Measurements from ENCODE around the gene PAF1.

The PAF1 gene

DNA sequence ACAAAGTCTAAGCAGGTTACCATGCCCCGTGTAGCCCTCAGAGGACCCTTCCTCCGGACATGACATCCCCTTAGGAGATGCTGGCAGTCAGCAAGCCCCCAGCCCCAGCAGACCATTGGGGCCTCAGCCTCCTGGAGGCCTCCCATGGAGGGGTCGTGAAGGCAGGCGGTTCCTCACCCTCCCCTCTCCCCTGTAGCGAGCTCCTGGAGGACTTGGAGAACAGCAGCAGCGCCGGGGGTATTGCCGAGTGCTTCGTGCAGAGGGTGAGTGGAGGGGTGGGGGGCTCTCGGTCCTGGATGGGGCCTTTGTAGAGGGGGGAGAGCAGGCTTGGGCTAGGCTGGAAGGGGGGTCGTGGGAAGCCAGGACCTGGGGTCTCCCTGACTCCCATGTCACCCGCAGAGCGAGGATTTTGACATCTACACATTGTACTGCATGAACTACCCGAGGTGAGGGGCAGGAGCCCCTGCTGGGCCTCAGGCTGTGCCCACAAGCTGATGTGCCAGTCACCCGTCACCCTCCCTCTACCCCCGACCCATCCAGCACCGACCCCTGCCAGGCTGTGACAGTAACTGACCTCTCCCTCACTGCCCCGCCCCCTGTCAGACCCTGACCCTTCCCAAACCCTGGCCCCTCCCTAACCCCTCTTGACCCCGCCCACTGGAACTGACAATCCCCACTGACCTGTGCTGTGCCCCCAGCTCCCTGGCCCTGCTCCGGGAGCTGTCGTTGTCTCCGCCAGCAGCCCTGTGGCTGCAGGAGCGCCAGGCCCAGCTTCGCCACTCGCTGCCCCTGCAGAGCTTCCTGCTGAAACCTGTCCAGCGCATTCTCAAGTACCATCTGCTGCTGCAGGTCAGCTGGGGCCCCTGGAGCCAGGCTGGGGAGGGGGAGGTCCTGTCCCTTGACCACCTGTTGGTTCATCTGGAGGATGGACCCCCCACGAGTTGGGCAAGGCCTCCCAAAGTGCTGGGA lies 25.5 kb upstream of the PAF1 start:
- DNase-seq, result no peak

DNA sequence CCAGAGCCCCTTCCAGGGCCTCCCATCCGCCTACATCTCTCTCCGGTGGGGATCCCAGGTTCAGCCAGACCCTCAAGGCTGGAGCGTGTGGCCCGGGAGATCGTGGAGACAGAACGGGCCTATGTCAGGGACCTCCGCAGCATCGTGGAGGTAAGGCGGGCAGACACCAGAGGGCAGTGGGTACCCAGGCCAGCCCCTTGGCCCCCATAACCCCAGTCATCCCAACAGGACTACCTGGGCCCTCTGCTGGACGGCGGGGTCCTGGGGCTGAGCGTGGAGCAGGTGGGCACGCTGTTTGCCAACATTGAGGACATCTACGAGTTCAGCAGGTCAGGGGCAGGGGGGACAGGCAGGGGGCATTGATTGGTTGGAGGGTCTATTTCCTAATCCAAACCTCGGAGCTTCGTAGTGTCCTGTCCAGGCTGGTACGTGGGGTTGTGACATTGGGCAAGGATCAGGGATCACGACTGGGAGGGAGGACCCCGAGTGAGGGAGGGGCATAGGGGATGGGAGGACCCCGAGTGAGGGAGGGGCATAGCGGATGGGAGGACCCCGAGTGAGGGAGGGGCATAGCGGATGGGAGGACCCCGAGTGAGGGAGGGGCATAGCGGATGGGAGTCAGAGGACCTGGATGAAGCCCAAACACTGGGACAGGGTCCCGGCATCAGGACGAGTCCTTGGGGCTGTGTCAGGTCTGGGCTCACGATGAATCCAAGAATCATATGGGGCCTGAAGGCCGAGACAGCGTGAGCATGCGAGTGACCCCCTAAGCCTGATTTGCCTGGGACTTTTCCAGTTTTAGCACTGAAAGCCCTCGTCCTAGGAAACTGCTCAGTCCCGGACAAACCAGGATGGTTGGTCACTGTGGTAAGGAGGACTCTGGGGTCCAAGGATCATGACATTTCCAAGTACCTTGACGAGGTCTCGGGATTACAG lies 24.5 kb upstream of the PAF1 start:
- no peak for DNase-seq

DNA sequence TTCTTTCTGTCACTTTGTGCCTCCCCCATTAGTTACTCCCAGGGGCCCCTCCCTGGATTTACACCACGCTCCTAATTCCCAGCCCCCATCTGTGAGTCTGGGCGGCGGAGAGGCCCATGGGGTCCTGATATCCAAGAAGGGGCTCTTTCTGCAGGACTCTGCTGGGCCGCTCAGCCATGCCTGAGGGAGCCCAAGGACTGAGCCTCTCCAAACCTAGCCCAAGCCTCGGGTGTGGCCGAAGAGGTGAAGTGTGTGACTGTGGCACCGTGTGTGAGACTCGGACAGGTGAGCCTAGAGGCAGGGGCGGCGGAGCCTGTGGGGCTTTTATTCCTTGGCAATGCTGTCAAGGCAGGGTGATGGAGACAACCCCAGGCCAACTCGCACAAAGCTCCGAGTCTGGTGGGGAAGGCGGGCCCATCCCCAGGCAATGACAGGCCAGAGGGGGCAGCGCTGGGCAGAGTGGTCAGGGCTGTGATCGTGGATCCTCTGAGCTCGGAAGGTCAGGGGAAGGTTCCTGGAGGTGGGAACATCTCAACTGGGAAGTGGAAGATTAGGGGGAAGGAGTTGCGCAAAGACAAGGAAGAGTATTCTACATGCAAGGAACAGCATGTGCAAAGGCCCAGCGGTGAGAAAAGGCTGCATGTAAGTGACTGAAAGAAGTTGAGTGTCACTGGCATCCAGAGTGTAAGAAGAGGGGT lies 23.2 kb upstream of the PAF1 start:
- no peak for DNase-seq

DNA sequence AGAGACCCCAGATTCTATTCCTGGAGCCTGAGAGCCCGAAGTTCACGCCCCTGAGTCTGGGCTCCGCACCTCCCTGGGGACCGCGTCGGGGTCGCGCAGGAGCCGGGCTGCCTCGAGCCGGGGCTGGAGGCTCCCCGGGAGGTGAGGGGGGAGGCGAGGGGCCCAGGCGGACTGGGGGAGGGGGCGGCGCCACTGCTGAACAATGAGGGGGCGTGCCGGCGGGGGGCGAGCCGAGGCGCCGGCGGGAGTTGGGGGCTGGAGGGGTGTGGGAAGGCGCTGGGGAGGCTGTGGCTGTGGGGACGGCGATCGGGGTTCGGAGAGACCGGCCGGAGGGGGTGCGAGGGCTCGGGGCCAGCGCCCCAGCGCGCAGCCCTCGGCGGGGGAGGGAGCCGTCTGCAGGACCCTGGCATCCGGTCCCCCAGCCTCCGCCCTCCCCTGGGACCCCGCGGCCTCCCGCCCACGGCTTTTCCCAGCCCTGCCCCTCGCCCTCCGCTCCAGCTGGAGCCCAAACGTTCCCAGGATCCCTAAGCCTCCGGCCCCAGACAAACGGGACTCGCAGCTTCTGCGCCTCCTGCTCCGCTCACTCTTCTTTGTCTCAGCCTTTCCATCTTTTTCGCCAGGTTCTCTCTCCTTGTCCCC lies 22.5 kb upstream of the PAF1 start:
- DNase-seq, result no peak

DNA sequence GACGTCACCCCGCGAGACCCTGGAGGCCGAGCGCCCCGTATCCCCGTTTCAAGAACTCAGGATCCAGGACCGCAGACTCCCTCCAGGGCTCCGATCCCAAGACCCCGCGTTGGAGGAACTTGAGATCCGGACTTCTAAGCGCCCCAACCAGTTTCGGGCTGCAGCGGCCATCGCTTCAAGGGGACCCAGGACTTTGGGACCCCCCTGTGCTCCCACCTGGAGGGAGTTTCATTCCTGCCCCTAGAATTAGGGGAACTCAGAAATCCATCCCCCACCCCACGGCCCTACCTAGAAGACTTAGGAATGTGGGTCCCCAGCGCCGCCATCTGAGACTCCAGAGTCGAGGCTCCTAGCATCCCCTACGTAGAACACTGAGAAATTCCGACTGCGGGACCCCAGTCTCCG lies 22.0 kb upstream of the PAF1 start:
- no peak for DNase-seq

DNA sequence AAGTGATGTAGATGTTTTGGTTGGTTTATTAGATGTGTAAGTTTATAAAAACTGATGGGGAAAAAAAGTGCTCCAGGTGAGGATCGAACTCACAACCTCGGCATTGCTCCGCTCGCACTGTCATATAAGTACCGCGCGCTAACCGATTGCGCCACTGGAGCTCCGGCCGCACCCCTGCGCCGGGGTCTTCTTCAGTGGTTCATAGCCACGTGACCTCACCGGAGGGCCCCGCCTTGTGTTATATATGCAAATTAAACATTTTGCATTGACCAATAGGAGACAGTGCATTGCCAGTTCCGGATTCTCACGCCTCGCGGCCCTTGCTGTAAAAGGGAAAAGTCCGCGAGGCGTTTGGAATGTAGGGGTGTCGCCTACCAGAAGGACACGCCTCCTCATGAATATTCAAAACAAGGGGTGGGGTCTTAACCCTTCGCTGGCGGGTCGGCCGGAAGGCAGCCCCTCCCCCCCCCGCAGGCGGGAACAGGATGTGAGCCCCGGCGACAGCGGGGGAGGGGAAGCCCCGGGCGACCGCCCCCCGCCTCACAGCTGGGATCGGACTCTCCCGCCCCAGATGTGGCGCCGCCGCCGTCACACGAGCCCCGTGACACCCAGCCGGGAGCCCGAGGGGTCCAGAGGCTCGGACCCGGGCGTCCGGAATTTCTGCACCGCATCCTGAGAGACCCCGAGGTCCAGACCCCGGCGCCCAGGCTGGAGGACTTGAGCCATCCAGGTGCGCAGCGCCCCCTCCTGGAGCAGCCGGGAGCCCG lies 21.4 kb upstream of the PAF1 start, which contains the start of gene PLEKHG2:
TSS of gene PLEKHG2 (plus strand) at position 570 of the 767 bp plus-strand sequence. CDS start 1,418 bp downstream, outside the sequence.
- peak; percentile 97 for DNase-seq

DNA sequence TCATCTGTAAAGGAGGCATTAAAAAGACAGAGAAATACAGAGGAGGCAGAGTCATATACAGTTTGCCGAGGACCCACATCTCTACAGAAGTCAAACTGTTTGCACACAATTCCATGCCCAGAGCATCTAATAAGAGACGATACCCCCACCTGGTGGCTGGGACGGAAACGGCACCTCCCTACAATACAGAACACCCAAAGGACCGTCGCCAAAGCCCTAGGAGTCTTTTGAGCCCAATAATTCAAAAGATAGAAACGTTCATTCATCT lies 20.9 kb upstream of the PAF1 start:
- peak; percentile 93 for DNase-seq

DNA sequence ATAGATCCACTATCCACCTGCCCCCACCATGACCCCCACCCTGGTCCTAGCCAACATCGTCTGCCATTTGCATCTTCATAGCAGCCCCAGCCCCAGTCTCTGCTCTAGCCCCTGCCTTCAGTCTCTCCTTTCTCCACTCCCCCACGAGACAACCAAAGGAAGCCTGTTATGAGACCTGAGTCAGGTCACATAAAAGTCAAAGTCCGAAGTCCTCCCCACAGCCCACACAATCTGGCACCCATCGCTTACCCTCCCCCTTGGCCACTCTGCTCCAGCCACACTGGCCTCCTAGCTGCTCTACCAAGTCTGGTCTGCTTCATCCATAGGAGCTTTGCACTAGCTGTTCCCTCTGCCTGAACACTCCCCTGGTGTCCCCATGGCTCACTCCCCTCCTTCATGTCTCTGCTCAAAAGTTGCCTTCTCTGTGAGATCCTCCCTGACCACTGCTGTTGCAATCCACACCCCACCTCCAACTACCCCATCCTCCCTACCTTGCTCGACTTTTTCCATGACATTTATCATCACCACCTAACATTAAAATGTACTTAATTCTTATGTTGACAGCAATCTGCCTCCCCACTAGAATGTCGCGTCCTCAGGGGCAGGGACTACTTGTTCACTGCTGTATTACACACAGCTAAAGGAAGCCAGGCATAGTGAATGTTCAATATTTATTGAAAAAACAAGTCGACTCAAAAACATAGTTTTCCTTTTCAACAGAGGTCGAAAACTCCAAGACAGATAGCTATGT lies 20.4 kb upstream of the PAF1 start:
- no peak for DNase-seq

DNA sequence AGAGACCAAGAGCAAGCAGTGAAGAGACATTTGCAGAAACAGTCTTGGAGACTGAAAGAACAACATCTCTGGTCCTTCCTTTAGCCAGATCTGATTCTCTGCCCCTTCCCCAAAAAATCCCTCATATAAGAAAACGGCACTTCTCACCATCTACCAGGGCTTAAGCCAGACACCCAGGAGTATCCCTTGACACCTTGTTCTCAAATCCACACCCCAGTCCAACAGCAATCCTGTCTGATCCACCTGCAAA lies 19.9 kb upstream of the PAF1 start:
- no peak for DNase-seq

DNA sequence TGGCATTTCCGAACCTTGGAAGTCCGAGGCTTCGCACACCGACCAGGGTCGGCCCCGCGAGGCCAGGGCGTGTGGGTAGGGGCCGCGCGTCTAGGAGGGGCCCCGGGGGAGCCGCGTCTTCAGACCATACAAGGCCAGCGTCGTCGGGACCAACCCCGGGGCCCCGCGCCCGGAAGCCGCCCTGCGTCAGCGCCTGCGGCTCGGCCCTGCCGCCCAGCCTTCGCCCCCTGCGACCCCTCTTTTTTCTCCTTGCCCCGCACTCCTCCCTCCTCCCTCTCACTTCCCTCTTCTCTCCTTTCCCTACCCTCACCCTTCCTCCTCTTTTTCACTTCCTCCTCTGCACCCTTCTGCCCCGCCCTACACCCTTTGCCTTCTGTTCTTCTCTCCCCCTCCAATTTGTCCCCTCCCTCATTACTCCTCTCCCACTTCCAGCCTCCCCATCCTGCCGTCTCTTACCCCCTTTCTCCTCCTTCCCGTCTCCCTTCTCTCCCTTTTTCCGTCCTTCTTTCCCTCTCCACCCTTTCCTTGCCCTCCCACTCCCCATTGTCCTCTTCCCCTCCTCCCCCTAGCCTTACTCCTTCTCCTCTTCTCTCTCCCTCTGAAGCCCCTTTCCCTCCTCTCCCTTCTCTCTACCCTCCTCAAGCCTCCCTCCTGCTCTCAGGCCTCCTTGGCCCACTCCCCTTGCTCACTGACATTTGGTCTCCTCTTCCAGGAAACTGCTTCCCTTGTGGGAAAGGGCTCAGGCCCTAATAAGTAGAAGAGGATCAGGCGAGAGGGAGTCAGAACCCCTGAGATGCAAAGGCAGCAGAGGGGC lies 19.3 kb upstream of the PAF1 start:
- DNase-seq, result no peak

DNA sequence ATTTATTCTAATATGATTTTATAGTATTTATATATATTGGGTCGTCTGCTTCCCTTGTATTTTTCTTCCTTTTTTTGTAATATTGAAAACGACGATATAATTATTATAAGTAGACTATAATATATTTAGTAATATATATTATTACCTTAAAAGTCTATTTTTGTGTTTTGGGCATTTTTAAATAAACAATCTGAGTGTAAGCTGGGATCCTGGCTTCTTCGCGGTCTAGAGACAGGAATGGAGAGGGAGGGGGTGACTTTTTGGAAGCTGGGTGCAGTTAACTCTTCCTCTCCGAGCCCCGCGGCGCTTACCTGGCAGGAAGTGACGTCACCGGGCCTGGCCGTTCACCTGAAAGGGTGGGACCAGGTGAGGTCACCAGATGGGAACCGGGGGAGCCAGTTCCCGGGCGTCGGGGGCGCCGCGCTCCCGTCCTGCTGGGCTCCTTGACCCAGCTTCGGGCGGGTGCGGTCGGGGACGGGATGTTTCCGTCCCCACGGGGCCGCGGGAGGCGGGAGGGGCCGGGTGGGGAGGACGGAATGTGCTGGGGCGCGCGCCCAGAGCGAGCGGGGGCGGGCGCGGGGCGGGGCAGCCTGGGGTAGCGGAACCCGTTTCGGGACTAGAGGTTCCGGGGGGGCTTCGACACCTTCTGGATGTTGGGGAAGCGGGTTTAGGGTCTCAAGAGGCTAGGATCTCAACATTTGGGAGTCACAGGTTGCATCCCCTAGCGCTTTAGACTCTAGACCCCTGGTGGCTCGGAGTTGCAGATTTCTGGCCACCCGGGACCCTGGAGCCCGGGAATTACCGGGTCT lies 18.5 kb upstream of the PAF1 start:
- peak; percentile 93 for DNase-seq

DNA sequence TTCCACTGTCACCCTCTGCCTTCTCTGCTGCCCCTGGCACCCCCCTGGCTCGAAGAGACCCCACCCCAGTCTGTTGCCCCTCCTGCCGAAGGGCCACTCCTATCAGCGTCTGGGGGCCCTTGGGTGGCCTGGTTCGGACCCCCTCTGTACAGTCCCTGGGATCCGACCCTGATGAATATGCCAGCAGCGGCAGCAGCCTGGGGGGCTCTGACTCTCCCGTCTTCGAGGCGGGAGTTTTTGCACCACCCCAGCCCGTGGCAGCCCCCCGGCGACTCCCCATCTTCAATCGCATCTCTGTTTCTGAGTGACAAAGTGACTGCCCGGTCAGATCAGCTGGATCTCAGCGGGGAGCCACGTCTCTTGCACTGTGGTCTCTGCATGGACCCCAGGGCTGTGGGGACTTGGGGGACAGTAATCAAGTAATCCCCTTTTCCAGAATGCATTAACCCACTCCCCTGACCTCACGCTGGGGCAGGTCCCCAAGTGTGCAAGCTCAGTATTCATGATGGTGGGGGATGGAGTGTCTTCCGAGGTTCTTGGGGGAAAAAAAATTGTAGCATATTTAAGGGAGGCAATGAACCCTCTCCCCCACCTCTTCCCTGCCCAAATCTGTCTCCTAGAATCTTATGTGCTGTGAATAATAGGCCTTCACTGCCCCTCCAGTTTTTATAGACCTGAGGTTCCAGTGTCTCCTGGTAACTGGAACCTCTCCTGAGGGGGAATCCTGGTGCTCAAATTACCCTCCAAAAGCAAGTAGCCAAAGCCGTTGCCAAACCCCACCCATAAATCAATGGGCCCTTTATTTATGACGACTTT lies 17.7 kb upstream of the PAF1 start:
- peak; percentile 55 for DNase-seq

DNA sequence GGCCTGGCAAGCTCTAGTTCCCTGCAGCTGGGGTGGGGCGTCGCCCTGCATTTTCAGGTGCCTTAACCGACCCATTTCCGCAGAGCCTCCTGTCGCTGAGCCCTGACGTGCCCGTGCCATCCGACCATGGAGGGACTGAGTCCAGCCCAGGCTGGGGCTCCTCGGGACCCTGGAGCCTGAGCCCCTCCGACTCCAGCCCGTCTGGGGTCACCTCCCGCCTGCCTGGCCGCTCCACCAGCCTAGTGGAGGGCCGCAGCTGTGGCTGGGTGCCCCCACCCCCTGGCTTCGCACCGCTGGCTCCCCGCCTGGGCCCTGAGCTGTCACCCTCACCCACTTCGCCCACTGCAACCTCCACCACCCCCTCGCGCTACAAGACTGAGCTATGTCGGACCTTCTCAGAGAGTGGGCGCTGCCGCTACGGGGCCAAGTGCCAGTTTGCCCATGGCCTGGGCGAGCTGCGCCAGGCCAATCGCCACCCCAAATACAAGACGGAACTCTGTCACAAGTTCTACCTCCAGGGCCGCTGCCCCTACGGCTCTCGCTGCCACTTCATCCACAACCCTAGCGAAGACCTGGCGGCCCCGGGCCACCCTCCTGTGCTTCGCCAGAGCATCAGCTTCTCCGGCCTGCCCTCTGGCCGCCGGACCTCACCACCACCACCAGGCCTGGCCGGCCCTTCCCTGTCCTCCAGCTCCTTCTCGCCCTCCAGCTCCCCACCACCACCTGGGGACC lies 16.9 kb upstream of the PAF1 start:
- no peak for DNase-seq

DNA sequence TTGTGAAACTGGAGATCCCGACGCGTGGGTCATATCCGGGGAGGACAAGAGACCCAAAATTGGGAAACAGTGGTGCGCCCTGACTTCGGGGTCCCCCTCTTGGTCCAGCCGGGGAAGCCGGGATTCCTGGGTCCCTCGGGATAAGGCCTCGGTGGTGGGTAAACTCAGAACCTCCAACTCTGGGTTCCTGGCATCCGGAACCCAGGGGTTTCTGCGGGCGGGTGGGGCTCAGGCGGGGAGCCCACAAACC lies 16.4 kb upstream of the PAF1 start:
- no peak for DNase-seq

DNA sequence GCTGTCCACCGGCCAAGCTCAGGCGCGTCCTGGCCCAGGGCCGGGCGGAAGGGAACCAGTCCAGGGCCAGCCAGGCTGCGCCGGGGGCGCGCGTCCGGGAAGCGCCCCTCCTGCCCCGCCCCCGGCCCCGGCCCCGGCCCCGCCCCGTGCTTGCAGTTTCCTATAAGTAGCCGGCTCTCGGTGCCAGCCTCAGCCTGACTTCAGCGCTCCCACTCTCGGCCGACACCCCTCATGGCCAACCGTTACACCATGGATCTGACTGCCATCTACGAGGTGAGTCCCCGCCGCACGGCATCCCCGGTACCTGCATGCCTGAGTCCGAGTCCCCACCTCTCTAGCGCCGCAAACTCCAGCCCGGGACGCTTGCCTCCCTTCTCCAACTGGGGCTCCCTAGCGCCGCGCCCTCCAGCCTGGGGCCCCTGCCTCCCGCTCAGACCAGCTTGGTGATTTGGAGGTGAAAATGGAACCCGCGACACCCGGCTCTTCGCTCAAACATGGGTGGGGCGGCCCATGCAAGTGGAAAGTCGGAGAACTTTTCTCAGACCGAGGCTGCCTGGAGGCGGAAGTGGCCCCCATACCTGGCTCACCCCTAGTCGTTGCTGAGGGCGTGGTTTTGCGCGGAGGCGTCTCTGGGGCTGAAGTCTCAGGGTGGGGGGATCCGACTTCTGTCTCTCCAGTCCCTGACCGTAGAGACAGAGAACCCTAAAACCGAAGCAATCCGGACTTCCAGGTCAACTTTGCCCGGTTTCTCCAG lies 15.9 kb upstream of the PAF1 start, which contains the start of gene ZFP36:
TSS of gene ZFP36 (plus strand) at position 192 of the 754 bp plus-strand sequence. CDS start at position 250, 58 bp downstream.
- peak; percentile 74 for DNase-seq

DNA sequence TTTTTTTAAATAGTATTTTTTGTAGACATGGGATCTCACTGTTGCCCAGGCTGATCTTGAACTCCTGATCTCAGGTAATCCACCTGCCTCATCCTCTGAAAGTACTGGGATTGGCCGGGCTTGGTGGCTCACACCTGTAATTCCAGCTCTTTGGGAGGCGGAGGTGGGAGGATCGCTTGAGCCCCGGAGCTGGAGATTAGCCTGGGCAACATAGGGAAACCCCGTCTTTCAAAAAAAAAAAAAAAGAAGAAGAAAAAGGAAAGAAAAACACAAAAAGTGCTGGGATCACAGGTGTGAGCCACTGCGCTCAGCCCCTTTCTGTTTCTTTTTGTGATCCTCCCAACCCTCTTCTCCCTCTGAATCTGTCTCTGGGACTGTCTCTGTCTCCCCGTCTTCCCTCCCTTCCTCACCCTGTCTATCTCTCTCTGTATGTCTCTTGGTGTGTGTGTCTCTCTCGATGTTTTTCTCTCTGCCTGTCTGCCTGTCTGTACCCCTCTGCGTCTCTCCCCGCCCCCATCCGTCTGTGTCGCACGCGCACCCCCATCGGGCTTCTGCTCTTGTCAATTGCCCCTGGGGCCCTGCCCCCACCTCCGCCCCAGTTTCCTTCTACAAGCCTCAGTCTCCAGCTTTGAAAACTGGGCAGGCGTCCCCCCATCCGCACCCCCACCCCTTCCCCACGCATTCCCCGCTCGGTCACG lies 15.2 kb upstream of the PAF1 start:
- DNase-seq, result peak; percentile 50
